GM10847 (cell line): ENCODE measurements around the gene GLB1L.

Experiments
- POLR2A ChIP-seq: IDR thresholded peaks from 2 replicates; pipeline ENCODE4 v1.6.1; 2011; ENCODE audit not compliant: insufficient read length; ENCODE audit errors: extremely low read depth

Gene GLB1L

DNA sequence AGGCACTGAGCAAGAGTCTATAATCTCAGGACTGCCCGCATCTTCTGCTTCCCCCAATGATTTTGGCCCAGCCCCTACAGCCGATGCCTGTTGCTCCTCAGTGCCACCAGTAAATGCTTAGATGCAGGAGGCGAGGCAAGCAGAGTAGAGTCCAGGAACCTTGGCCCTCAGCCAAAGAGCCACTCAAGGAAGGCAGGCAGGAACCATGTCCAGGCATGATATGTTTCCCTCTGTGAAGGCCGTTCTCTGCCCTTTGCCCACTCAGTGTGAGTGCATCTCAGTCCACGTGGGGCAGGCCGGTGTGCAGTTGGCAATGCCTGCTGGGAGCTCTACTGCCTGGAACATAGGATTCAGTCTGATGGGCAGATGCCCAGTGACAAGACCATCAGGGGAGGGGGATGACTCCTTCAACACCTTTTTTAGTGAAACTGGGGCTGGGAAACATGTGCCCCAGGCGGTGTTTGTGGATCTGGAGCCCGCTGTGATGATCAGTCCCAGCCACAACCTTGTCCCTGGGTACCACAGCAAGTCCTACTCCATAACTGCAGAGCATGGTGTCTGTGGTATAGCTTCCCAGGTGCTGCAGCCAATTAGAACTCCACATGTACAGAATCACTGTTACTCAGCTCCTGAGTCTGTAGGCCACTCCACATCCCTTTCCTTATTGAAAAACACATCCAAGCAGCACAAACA lies 24.3 kb upstream of the GLB1L start:
- no peak for TF ChIP-seq POLR2A

DNA sequence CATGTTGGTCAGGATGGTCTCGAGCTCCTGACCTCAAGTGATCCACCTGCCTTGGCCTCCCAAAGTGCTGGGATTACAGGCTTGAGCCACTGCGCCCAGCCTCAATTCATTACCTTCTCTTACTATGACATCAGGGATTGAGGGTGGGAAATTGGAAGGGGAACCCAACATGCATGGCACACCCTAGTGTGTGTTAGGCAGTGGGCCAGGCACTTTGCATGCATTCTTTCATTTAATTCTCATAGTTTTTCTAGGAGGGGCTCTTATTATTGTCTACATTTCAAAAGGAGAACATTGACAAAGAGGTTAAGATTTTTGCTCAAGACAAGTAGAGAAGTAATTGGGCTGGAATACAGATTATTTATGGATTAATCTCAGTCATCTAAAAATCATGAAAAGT lies 23.1 kb upstream of the GLB1L start:
- TF ChIP-seq POLR2A, result no peak

GRCh38 chr2:219266886-219267285 lies 21.6 kb upstream of the GLB1L start:
- no peak for TF ChIP-seq POLR2A

GRCh38 chr2:219266232-219266631 lies 21.0 kb upstream of the GLB1L start:
- no peak for TF ChIP-seq POLR2A

GRCh38 chr2:219261024-219261855 lies 16.0 kb upstream of the GLB1L start:
- no peak for TF ChIP-seq POLR2A

DNA sequence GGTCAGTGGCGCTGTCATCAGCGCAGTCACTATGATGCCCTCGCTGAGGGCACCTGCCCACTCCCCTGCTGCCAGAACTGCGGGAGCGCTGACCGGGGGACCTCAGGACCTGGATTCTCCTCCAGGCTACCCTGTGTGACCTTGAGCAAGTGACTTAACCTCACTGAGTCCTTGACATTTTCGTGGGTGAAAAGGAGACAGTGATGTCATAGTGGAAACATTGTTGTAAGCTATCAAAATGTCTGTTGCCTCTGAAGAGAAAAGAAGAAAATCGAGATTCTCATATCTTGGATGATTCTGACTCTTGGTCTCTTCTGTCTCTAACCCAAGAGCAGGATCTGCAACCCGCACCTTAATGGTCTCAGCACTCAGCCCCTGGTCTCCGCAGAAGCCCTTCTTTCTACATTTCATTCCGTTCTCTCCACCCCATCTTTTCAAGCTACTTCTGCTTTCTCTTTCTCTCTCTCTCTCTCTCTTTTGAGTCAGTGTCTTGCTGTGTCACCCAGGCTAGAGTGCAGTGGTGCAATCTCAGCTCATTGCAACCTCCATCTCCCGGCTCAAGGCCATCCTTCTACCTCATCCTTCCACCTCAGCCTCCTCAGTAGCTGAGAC lies 9.5 kb upstream of the GLB1L start:
- no peak for TF ChIP-seq POLR2A

GRCh38 chr2:219253753-219254589 lies 8.7 kb upstream of the GLB1L start, which contains the start of gene TUBA4A:
Gene TUBA4A (minus strand): TSS chr2:219253918. CDS start chr2:219253858, 60 bp downstream.
- peak; percentile 99 for TF ChIP-seq POLR2A

DNA sequence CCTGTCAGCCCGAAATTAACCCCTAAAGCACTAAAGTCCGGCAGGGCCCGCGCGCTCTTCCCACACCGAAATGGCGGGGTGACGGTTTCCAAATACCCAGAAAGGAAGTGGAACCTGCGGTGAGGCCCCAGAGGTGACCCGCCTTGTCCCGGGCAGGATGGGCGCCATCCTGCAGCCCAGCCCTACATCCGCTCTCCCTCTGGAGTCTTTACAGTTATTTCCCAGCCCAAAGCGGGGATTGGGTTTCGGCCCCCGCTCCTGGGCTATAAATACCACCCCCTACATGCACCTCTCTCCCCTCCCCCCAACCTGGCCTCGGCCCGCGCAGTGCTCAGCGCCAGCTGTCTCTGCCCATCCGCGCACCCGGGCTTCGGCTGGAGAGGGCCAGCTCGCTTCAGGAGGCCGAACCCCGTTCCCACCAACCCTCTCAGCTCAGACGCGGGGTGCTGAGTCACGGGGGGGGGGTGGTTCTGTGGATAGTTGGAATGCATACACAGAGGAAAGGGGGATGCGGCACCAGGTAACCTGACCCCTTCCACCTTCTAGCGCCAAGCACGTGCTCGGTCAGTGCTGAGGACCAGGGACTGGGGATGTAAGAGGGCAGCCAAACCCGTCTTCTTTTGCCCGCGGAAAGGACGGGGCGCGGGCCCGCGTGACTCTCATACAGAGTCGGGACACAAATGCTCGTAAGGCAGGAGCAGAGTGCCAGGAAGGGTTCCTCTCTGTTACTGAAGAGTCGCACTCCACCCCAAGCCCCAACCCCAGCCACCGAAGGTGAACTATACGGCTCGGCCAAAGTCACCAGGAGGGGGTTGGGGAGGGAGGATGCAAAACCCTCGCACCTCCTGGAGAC lies 7.9 kb upstream of the GLB1L start, which contains the start of gene TUBA4B:
Gene TUBA4B (plus strand): TSS at position 344 of the 853 bp plus-strand sequence. CDS start 165 bp downstream, at position 509.
- TF ChIP-seq POLR2A, result peak; percentile 3

- no peak for TF ChIP-seq POLR2A
Observed at GRCh38 chr2:219252570-219252899, 7.3 kb upstream of the GLB1L start.

DNA sequence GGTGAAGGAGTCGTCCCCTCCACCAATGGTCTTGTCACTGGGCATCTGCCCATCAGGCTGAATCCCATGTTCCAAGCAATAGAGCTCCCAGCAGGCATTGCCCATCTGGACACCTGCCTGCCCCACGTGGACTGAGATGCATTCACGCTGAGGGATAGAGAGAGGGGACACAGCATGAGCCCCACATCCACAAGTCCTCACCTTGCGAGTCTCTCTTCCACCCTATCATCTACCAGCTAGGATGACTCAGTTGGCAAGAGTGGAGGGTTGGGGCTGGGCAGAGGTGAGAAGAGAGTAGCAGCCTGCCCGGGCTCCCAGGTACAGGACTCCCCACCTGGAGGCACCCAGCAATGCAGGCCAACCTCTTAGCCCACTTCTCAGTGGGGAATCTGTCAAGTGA lies 6.8 kb upstream of the GLB1L start:
- TF ChIP-seq POLR2A, result no peak

DNA sequence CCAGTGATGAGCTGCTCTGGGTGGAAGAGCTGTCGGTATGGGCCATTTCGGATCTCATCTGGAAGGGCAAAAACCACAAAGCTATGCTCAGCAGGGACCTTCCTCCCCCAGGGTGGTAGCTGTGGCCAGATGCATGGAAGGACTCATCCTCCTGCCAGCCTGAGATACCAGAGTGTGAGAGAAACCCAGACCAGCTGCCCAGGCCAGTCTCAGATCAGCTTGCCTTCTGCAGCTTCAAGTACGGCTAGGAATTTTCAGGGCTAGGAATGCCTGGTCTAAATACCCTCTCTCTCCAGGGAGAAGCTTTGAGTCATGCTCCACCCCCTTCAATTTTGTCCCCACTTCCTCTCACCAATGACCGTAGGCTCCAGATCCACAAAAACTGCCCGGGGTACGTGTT lies 6.4 kb upstream of the GLB1L start:
- TF ChIP-seq POLR2A, result no peak

- TF ChIP-seq POLR2A, result no peak
Observed at GRCh38 chr2:219250049-219250781, 5.0 kb upstream of the GLB1L start.

- TF ChIP-seq POLR2A, result peak; percentile 18
Observed at GRCh38 chr2:219249203-219249980, 4.1 kb upstream of the GLB1L start.
